Measurements from ENCODE around the gene CCND2. TPM values are rescaled to one million over a fixed set of nuclear protein-coding genes. Genes with fewer than 3 reads are reported as not detected.

The CCND2 gene
- total RNA-seq, 2 experiments from 2014 or later: not detected

GRCh38 chr12:4293299-4293965 is 19.9 kb downstream of the CCND2 start:
- DNase-seq (ENCODE audit: low spot score): no peak
- no peaks in the 10 kb centered on the region for H3K4me1 ChIP-seq (ENCODE audit: insufficient read depth, low read length, poor library complexity, severe bottlenecking)
- H4K20me1 ChIP-seq (ENCODE audit: insufficient read depth, low read length): no peaks in the 10 kb centered on the region
- no peak overlapping the region for H3K4me3 ChIP-seq (ENCODE audit: low read depth, low read length, poor library complexity, severe bottlenecking)
- intact Hi-C loops (cut with micrococcal nuclease; ENCODE audit: unreplicated experiment): no loop called here
- no peaks in the 10 kb centered on the region for H3K36me3 ChIP-seq (ENCODE audit: insufficient read depth, low read length)
- H2AFZ ChIP-seq (ENCODE audit: low read length): no peak overlapping the region
- no peak overlapping the region for H3K4me2 ChIP-seq (ENCODE audit: low read length)
- BruUV-seq (replicated peaks): no TSS peak
- no peak overlapping the region for H3K27ac ChIP-seq (ENCODE audit: low read depth, low read length, poor library complexity, severe bottlenecking)
- H3K79me2 ChIP-seq (ENCODE audit: insufficient read depth, low read depth, low read length): no peaks in the 10 kb centered on the region
- ChIA-PET CTCF (ENCODE audit: unreplicated experiment) (no interaction called here), POLR2A (interaction anchor here (0.6 kb wide), 1 partner anchor 468 kb away, joined by 3 read pairs; no protein-coding TSS in a partner anchor)
- TF ChIP-seq CTCF (conservative IDR thresholded peaks at IDR 0.05; ENCODE audit: low read length) (no peak), EZH2phosphoT487 (IDR thresholded peaks at IDR 0.05; ENCODE audit: borderline replicate concordance, low read depth, low read length) (no peak)
- no peaks in the 10 kb centered on the region for H3K9me3 ChIP-seq (ENCODE audit: low read length)
- H3K9me2 ChIP-seq (ENCODE audit: insufficient read depth, low read length): no peaks in the 10 kb centered on the region

- CTCF ChIA-PET (ENCODE audit: unreplicated experiment): no interaction called here
- POLR2A ChIA-PET: interaction anchor here (0.6 kb wide), 1 partner anchor 467 kb away, joined by 3 read pairs; no protein-coding TSS in a partner anchor
- no peaks in the 10 kb centered on the region for H3K79me2 ChIP-seq (ENCODE audit: insufficient read depth, low read depth, low read length)
- no peaks in the 10 kb centered on the region for H4K20me1 ChIP-seq (ENCODE audit: insufficient read depth, low read length)
- no peaks in the 10 kb centered on the region for H3K9me2 ChIP-seq (ENCODE audit: insufficient read depth, low read length)
- no peak overlapping the region for H3K4me3 ChIP-seq (ENCODE audit: low read depth, low read length, poor library complexity, severe bottlenecking)
- no peaks in the 10 kb centered on the region for H3K36me3 ChIP-seq (ENCODE audit: insufficient read depth, low read length)
- H3K4me2 ChIP-seq (ENCODE audit: low read length): no peak overlapping the region
- no peaks in the 10 kb centered on the region for H3K9me3 ChIP-seq (ENCODE audit: low read length)
- no TSS peak for BruUV-seq (replicated peaks)
- TF ChIP-seq EZH2phosphoT487 (IDR thresholded peaks at IDR 0.05; ENCODE audit: borderline replicate concordance, low read depth, low read length) (no peak), CTCF (conservative IDR thresholded peaks at IDR 0.05; ENCODE audit: low read length) (no peak)
- no peaks in the 10 kb centered on the region for H3K4me1 ChIP-seq (ENCODE audit: insufficient read depth, low read length, poor library complexity, severe bottlenecking)
- intact Hi-C loops (cut with micrococcal nuclease; ENCODE audit: unreplicated experiment): no loop called here
- no peak for DNase-seq (ENCODE audit: low spot score)
- no peak overlapping the region for H3K27ac ChIP-seq (ENCODE audit: low read depth, low read length, poor library complexity, severe bottlenecking)
- H2AFZ ChIP-seq (ENCODE audit: low read length): no peak overlapping the region
Measured at GRCh38 chr12:4293966-4294505, 20.5 kb downstream of the CCND2 start.

GRCh38 chr12:4296751-4297150 is 23.2 kb downstream of the CCND2 start:
- no peaks in the 10 kb centered on the region for H3K79me2 ChIP-seq (ENCODE audit: insufficient read depth, low read depth, low read length)
- H3K4me1 ChIP-seq (ENCODE audit: insufficient read depth, low read length, poor library complexity, severe bottlenecking): no peaks in the 10 kb centered on the region
- no peaks in the 10 kb centered on the region for H3K9me3 ChIP-seq (ENCODE audit: low read length)
- DNase-seq (ENCODE audit: low spot score): no peak
- POLR2A ChIA-PET: no interaction called here
- H3K9me2 ChIP-seq (ENCODE audit: insufficient read depth, low read length): no peaks in the 10 kb centered on the region
- no peak overlapping the region for H3K4me3 ChIP-seq (ENCODE audit: low read depth, low read length, poor library complexity, severe bottlenecking)
- no peak for TF ChIP-seq CTCF (conservative IDR thresholded peaks at IDR 0.05; ENCODE audit: low read length)
- TF ChIP-seq EZH2phosphoT487 (IDR thresholded peaks at IDR 0.05; ENCODE audit: borderline replicate concordance, low read depth, low read length): no peak
- H2AFZ ChIP-seq (ENCODE audit: low read length): no peak overlapping the region
- CTCF ChIA-PET (ENCODE audit: unreplicated experiment): no interaction called here
- intact Hi-C loops (cut with micrococcal nuclease; ENCODE audit: unreplicated experiment): no loop called here
- H3K36me3 ChIP-seq (ENCODE audit: insufficient read depth, low read length): no peaks in the 10 kb centered on the region
- H3K4me2 ChIP-seq (ENCODE audit: low read length): no peak overlapping the region
- H4K20me1 ChIP-seq (ENCODE audit: insufficient read depth, low read length): no peaks in the 10 kb centered on the region
- no peak overlapping the region for H3K27ac ChIP-seq (ENCODE audit: low read depth, low read length, poor library complexity, severe bottlenecking)
- no TSS peak for BruUV-seq (replicated peaks)

Data from OCI-LY7 (cell line).